Neural progenitor cell (in vitro differentiated cells): ENCODE results near the gene CADM1. TPM values are rescaled to one million over a fixed set of nuclear protein-coding genes. Genes with fewer than 3 reads are reported as not detected.

Experiments
- DNase-seq: peaks from one replicate; pipeline ENCODE4 v3.0.0-alpha.2; 2016; ENCODE audit warnings: low spot score
- H2AFZ ChIP-seq: fragments of 200-600 bp; sonication (generic); replicated peaks from 2 replicates; pipeline ENCODE4 v1.6.1; 2016; ENCODE audit warnings: antibody characterized with exemption
- H3F3A ChIP-seq: fragments of 200-600 bp; sonication (generic); 2 replicates; pipeline ENCODE4 v1.6.1; 2016; ENCODE audit warnings: antibody characterized with exemption, low read depth
- H3K27ac ChIP-seq: fragments of 200-600 bp; sonication (generic); 2 replicates; pipeline ENCODE4 v1.5.1; 2016; ENCODE audit warnings: mild to moderate bottlenecking
- H3K27me3 ChIP-seq: fragments of 200-600 bp; sonication (generic); 2 replicates; pipeline ENCODE4 v1.6.1; 2016; ENCODE audit warnings: mild to moderate bottlenecking, moderate library complexity
- H3K36me3 ChIP-seq: fragments of 200-600 bp; sonication (generic); 2 replicates; pipeline ENCODE4 v1.5.1; 2016
- H3K4me1 ChIP-seq: fragments of 200-600 bp; sonication (generic); 2 replicates; pipeline ENCODE4 v1.6.1; 2016; ENCODE audit warnings: mixed run types
- H3K4me2 ChIP-seq: fragments of 200-600 bp; sonication (generic); 2 replicates; pipeline ENCODE4 v1.6.1; 2016
- H3K4me3 ChIP-seq: fragments of 200-600 bp; sonication (generic); 2 replicates; pipeline ENCODE4 v1.5.1; 2016
- H3K79me2 ChIP-seq: fragments of 200-600 bp; sonication (generic); 2 replicates; pipeline ENCODE4 v1.6.1; 2016; ENCODE audit warnings: low read depth
- H3K9ac ChIP-seq: fragments of 200-600 bp; sonication (generic); 2 replicates; pipeline ENCODE4 v1.6.1; 2016
- H3K9me3 ChIP-seq: fragments of 200-600 bp; sonication (generic); 2 replicates; pipeline ENCODE4 v1.5.1; 2016; ENCODE audit warnings: low read depth
- H4K20me1 ChIP-seq: fragments of 200-600 bp; sonication (generic); 2 replicates; pipeline ENCODE4 v1.6.1; 2016; ENCODE audit warnings: low read depth
- H3K27ac Mint-ChIP-seq: 3 replicates; pipeline ENCODE4 v1.8.0; 2021; ENCODE audit warnings: mixed read lengths
- H3K27me3 Mint-ChIP-seq: 2 replicates; pipeline ENCODE4 v1.8.0; 2022; ENCODE audit warnings: low read depth, mild to moderate bottlenecking, inconsistent platforms, moderate library complexity, mixed read lengths; ENCODE audit not compliant: insufficient read depth
- H3K36me3 Mint-ChIP-seq: 3 replicates; pipeline ENCODE4 v1.8.0; 2021; ENCODE audit warnings: mixed read lengths
- H3K4me1 Mint-ChIP-seq: 3 replicates; pipeline ENCODE4 v1.8.0; 2021; ENCODE audit warnings: mixed read lengths
- H3K4me3 Mint-ChIP-seq: 3 replicates; pipeline ENCODE4 v1.8.0; 2021; ENCODE audit warnings: mild to moderate bottlenecking, moderate library complexity, mixed read lengths
- H3K9me3 Mint-ChIP-seq: 3 replicates; pipeline ENCODE4 v1.8.0; 2020; ENCODE audit warnings: mixed read lengths
- CTCF ChIP-seq: fragments of 200-600 bp; sonication (generic); IDR thresholded peaks from 2 replicates; pipeline ENCODE4 v1.5.1; 2017; ENCODE audit warnings: antibody characterized with exemption, mild to moderate bottlenecking
- EZH2 ChIP-seq: fragments of 200-600 bp; sonication (generic); IDR thresholded peaks from 2 replicates; pipeline ENCODE4 v1.6.1; 2017; ENCODE audit warnings: antibody characterized with exemption, mild to moderate bottlenecking, moderate library complexity
- EZH2phosphoT487 ChIP-seq: fragments of 200-600 bp; sonication (generic); IDR thresholded peaks from 2 replicates; pipeline ENCODE4 v1.6.1; 2017; ENCODE audit warnings: antibody characterized with exemption
- total RNA-seq: library from RNA; depleted of rRNA; stranded (reverse); fragments of >200 nt; gene quantifications from 2 replicates; pipeline ENCODE4 v1.2.3, GENCODE V29; 2015; ENCODE audit warnings: low replicate concordance

The CADM1 gene
- total RNA-seq, 1 donor from 2014 or later = 123 TPM

GRCh38 chr11:115418626-115419025, 85.6 kb downstream of the CADM1 start:
- peaks cover 62% of the 10 kb centered on the region for H4K20me1 ChIP-seq

DNA sequence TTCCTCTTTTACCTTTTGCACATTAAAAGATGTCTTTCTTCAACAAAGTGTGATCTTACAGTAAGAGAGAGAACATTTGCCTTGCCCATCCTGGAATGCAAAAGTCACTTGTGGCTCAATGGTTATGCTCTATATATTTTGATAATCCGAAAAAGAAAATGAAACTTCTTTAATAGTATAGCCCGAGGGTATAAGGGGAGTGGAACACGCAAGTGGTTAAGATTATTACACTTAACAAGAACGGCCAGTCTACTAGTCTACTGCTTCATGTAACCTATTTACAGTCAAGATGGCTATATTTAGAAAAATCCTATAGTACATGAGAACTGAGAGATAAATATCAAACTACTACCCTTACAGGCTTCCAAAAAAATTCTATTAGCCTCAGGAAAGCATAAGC, 86.1 kb downstream of the CADM1 start:
- Mint-ChIP-seq H3K36me3 (no peaks in the 10 kb centered on the region), H3K4me1 (peaks cover 18% of the 10 kb centered on the region), H3K9me3 (no peaks in the 10 kb centered on the region), H3K4me3 (no peak overlapping the region), H3K27ac (no peak overlapping the region), H3K27me3 (no peaks in the 10 kb centered on the region)
- no peaks in the 10 kb centered on the region for H3K9me3 ChIP-seq
- H3K79me2 ChIP-seq = peaks cover 13% of the 10 kb centered on the region
- TF ChIP-seq EZH2phosphoT487 = no peak
- TF ChIP-seq EZH2 = no peak
- no peak for TF ChIP-seq CTCF
- no peaks in the 10 kb centered on the region for H3F3A ChIP-seq
- H3K27ac ChIP-seq = no peak overlapping the region
- H3K27me3 ChIP-seq = no peaks in the 10 kb centered on the region
- H3K4me1 ChIP-seq = peaks cover 9% of the 10 kb centered on the region
- H4K20me1 ChIP-seq = peaks cover 60% of the 10 kb centered on the region
- H3K9ac ChIP-seq = no peak overlapping the region
- no peak overlapping the region for H2AFZ ChIP-seq
- H3K4me2 ChIP-seq = no peak overlapping the region
- no peak for DNase-seq
- no peak overlapping the region for H3K4me3 ChIP-seq
- no peaks in the 10 kb centered on the region for H3K36me3 ChIP-seq

More at GRCh38 chr11:115418626-115419025, 85.6 kb downstream of the CADM1 start:
- H3K4me3 ChIP-seq = no peak overlapping the region
- no peaks in the 10 kb centered on the region for H3K9me3 ChIP-seq
- H3K4me1 ChIP-seq = peaks cover 9% of the 10 kb centered on the region
- no peak overlapping the region for H3K4me2 ChIP-seq
- no peak overlapping the region for H3K27ac ChIP-seq
- no peaks in the 10 kb centered on the region for H3K27me3 ChIP-seq
- H2AFZ ChIP-seq = no peak overlapping the region
- H3K36me3 ChIP-seq = no peaks in the 10 kb centered on the region
- DNase-seq = no peak
- Mint-ChIP-seq H3K4me1 (peaks cover 18% of the 10 kb centered on the region), H3K36me3 (no peaks in the 10 kb centered on the region), H3K9me3 (no peaks in the 10 kb centered on the region), H3K27me3 (no peaks in the 10 kb centered on the region), H3K27ac (no peak overlapping the region), H3K4me3 (no peak overlapping the region)
- H3F3A ChIP-seq = no peaks in the 10 kb centered on the region
- no peak for TF ChIP-seq EZH2phosphoT487
- TF ChIP-seq CTCF = no peak
- TF ChIP-seq EZH2 = no peak
- H3K9ac ChIP-seq = no peak overlapping the region
- peaks cover 13% of the 10 kb centered on the region for H3K79me2 ChIP-seq

DNA sequence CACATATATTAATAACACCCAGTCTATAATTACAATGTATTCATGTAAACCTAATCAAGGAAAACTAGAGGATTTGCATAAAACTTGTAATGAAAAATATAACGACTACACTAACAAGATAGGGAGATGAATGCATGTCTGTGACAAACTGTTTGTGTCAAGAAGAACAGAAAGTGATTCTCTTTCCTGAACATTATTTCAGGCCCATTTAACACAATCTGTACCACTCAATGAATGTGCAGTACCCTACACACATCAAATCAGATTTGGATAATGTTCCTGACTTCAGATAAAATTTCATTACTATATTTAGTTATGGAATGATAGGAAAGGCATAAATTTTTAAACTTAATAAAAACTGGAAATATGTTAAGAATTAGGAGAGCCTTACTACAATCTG, 93.1 kb downstream of the CADM1 start:
- Histone ChIP-seq H3K79me2 (peaks cover 56% of the 10 kb centered on the region), H3K9me3 (no peaks in the 10 kb centered on the region), H2AFZ (no peak overlapping the region), H3F3A (peaks cover 25% of the 10 kb centered on the region), H4K20me1 (peaks cover 31% of the 10 kb centered on the region), H3K4me3 (no peak overlapping the region), H3K27me3 (no peaks in the 10 kb centered on the region), H3K4me2 (peak overlapping the region; percentile 4), H3K4me1 (peaks cover 38% of the 10 kb centered on the region), H3K36me3 (no peaks in the 10 kb centered on the region), H3K27ac (no peak overlapping the region), H3K9ac (no peak overlapping the region)
- Mint-ChIP-seq H3K27me3 (no peaks in the 10 kb centered on the region), H3K4me1 (peaks cover 31% of the 10 kb centered on the region), H3K36me3 (no peaks in the 10 kb centered on the region), H3K9me3 (no peaks in the 10 kb centered on the region), H3K4me3 (no peak overlapping the region), H3K27ac (no peak overlapping the region)
- no peak for TF ChIP-seq CTCF
- DNase-seq = no peak
